Endothelial cell of umbilical vein (primary cell): Measurements from ENCODE around the gene NEDD1. TPM values are rescaled to one million over a fixed set of nuclear protein-coding genes. Genes with fewer than 3 reads are reported as not detected.
A peak's percentile ranks its signal among the peaks of the same experiment; 100 is the strongest.

ENCODE experiments used
- BruUV-seq: library from RNA; stranded (reverse); fragments of 400-500 nt; replicated peaks from 2 replicates; lab custom pipeline; 2021; lab: Mats Ljungman, UMichigan
- CTCF ChIA-PET: fragments of 300-600, 350-600 bp; sonication (Branson Sonifier 250); formaldehyde crosslinking; loops from one replicate; lab custom pipeline; 2021; ENCODE audit warnings: antibody characterized with exemption, inconsistent platforms; lab: Charles Lee
- POLR2A ChIA-PET: fragments of 300-600, 350-600 bp; sonication (Branson Sonifier 250); formaldehyde crosslinking; loops from one replicate; lab custom pipeline; 2021; ENCODE audit warnings: antibody characterized with exemption, inconsistent platforms; lab: Charles Lee
- DNase-seq: peaks from one replicate; pipeline ENCODE4 v3.0.0-alpha.2; 2011; ENCODE audit warnings: low read depth, low spot score
- FAIRE-seq: peaks from 2 replicates; lab custom pipeline; 2011; peaks lifted over from hg19 to GRCh38; lab: Jason Lieb, UNC
- H2AFZ ChIP-seq: 2 replicates; pipeline ENCODE4 v1.6.0; 2012; ENCODE audit warnings: low read depth, low read length, control low read depth, inconsistent platforms
- H3K27ac ChIP-seq: 2 replicates; pipeline ENCODE4 v1.5.1; 2011; ENCODE audit warnings: low read depth, mild to moderate bottlenecking, control low read depth, low read length, moderate library complexity; ENCODE audit not compliant: insufficient read depth
- H3K27me3 ChIP-seq, 2 experiments: 2 replicates each; pipeline versions ENCODE4 v1.6.0 to v1.6.1; 2011; ENCODE audit warnings: low read length in 2 of 2, mixed read lengths in 1 of 2; ENCODE audit not compliant: control insufficient read depth in 2 of 2, insufficient read depth in 2 of 2
- H3K36me3 ChIP-seq, 2 experiments: 2 replicates in 1 of 2; 3 replicates in 1 of 2; pipeline ENCODE4 v1.5.1; 2011; ENCODE audit warnings: low read length in 2 of 2, mild to moderate bottlenecking in 1 of 2, moderate library complexity in 1 of 2; ENCODE audit not compliant: control insufficient read depth in 2 of 2, insufficient read depth in 2 of 2; ENCODE audit errors: extremely low read depth in 1 of 2
- H3K4me1 ChIP-seq: 3 replicates; pipeline ENCODE4 v1.5.1; 2011; ENCODE audit warnings: mild to moderate bottlenecking, low read length; ENCODE audit not compliant: control insufficient read depth, insufficient read depth; ENCODE audit errors: extremely low read depth
- H3K4me2 ChIP-seq: 2 replicates; pipeline ENCODE4 v1.6.1; 2011; ENCODE audit warnings: low read length, control low read depth, mixed read lengths; ENCODE audit not compliant: insufficient read depth
- H3K4me3 ChIP-seq, 3 experiments: fragments of 200-600 bp in 1 of 3; sonication (generic), shearing (Covaris generic) in 1 of 3; replicated peaks in 1 of 3; 2 replicates each; pipeline ENCODE4 v1.5.1; 2011 to 2016; ENCODE audit warnings: control low read depth in 3 of 3, low read length in 3 of 3, mild to moderate bottlenecking in 2 of 3, inconsistent platforms in 1 of 3, low read depth in 1 of 3, moderate library complexity in 1 of 3; ENCODE audit not compliant: insufficient read depth in 1 of 3
- H3K79me2 ChIP-seq: 2 replicates; pipeline ENCODE4 v1.6.0; 2012; ENCODE audit warnings: low read length, inconsistent platforms; ENCODE audit not compliant: control insufficient read depth, insufficient read depth
- H3K9ac ChIP-seq: replicated peaks from 2 replicates; pipeline ENCODE3; 2011; ENCODE audit warnings: low read length, control low read depth; ENCODE audit not compliant: insufficient read depth; ENCODE audit errors: extremely low read depth
- H3K9me1 ChIP-seq: replicated peaks from 3 replicates; pipeline ENCODE4 v1.6.0; 2011; ENCODE audit warnings: mild to moderate bottlenecking, low read length; ENCODE audit not compliant: control insufficient read depth, insufficient read depth; ENCODE audit errors: extremely low read depth
- H3K9me3 ChIP-seq: replicated peaks from 2 replicates; pipeline ENCODE4 v1.5.1; 2012; ENCODE audit warnings: low read length, inconsistent platforms; ENCODE audit not compliant: control insufficient read depth, insufficient read depth
- H4K20me1 ChIP-seq: replicated peaks from 2 replicates; pipeline ENCODE3; 2011; ENCODE audit warnings: mild to moderate bottlenecking, low read length; ENCODE audit not compliant: control insufficient read depth, insufficient read depth; ENCODE audit errors: extremely low read depth
- CTCF ChIP-seq, 2 donors: IDR thresholded peaks; 1 replicate in 1 of 2; 2 replicates in 1 of 2; pipeline ENCODE4 v1.5.1; 2011; ENCODE audit warnings: low read length in 2 of 2, mild to moderate bottlenecking in 2 of 2, moderate library complexity in 2 of 2, control low read depth in 1 of 2, inconsistent platforms in 1 of 2, low read depth in 1 of 2; ENCODE audit not compliant: insufficient read depth in 1 of 2; ENCODE audit errors: extremely low read depth in 1 of 2
- EZH2 ChIP-seq: IDR thresholded peaks from 2 replicates; pipeline ENCODE4 v1.6.1; 2012; ENCODE audit warnings: borderline replicate concordance, low read depth, mild to moderate bottlenecking, moderate library complexity, low read length, inconsistent platforms; ENCODE audit not compliant: severe bottlenecking
- FOS ChIP-seq: IDR thresholded peaks from 2 replicates; pipeline ENCODE4 v1.6.1; 2011; ENCODE audit warnings: mild to moderate bottlenecking, low read length, moderate library complexity, borderline replicate concordance; ENCODE audit not compliant: insufficient read depth
- GATA2 ChIP-seq: IDR thresholded peaks from 2 replicates; pipeline ENCODE4 v1.7.0; 2011; ENCODE audit warnings: low read depth, mild to moderate bottlenecking, moderate library complexity, mixed read lengths, low read length; ENCODE audit not compliant: insufficient read length, insufficient read depth
- JUN ChIP-seq: IDR thresholded peaks from 2 replicates; pipeline ENCODE4 v1.6.1; 2011; ENCODE audit warnings: borderline replicate concordance, low read depth; ENCODE audit not compliant: insufficient read length, insufficient read depth
- MYC ChIP-seq: IDR thresholded peaks from one replicate; pipeline ENCODE4 v1.6.1; 2011; ENCODE audit warnings: mild to moderate bottlenecking, low read depth, low read length
- POLR2A ChIP-seq: IDR thresholded peaks from 2 replicates; pipeline ENCODE4 v1.6.1; 2012; ENCODE audit warnings: low read depth, mild to moderate bottlenecking, control low read depth, low read length
- POLR2AphosphoS5 ChIP-seq: IDR thresholded peaks from 2 replicates; pipeline ENCODE4 v1.6.1; 2012; ENCODE audit warnings: low read depth, mild to moderate bottlenecking, control low read depth, low read length, moderate library complexity; ENCODE audit not compliant: insufficient read depth
- dilution Hi-C: fragments of 300-500 bp; cut with MboI; formaldehyde crosslinking; loops from one replicate; pipeline ENCODE4 v1.15.0; 2019; ENCODE audit warnings: low sequenced_read_pairs; ENCODE audit not compliant: extremely low pct_ligation_motif_present
- intact Hi-C: fragments of 100-400 bp; cut with micrococcal nuclease; formaldehyde crosslinking; loops from one replicate; pipeline ENCODE4 v1.10.0; 2022
- polyA plus RNA-seq, 4 experiments: library from polyadenylated mRNA; depleted of rRNA in 3 of 4; stranded (reverse) in 3 of 4; unstranded in 1 of 4; fragments of >200 nt; gene quantifications; 2 replicates each; pipeline versions ENCODE4 v1.2.1 to v1.2.3, GENCODE V29; 2011 to 2012; ENCODE audit warnings: missing spikeins in 1 of 4
- total RNA-seq: library from RNA; stranded (reverse); gene quantifications from 2 replicates; pipeline ENCODE4 v1.2.3, GENCODE V29; 2021
- TF ChIP-seq, protein P1 (sequence below): IDR thresholded peaks from 2 replicates; pipeline ENCODE4 v1.6.1; 2011; ENCODE audit not compliant: insufficient read depth, insufficient read length

The NEDD1 gene
- total and polyA plus RNA-seq, 2 donors (not counting 3 experiments of a cell fraction or from before 2014, with no cell fraction given): 9.8 to 25.4 TPM

DNA sequence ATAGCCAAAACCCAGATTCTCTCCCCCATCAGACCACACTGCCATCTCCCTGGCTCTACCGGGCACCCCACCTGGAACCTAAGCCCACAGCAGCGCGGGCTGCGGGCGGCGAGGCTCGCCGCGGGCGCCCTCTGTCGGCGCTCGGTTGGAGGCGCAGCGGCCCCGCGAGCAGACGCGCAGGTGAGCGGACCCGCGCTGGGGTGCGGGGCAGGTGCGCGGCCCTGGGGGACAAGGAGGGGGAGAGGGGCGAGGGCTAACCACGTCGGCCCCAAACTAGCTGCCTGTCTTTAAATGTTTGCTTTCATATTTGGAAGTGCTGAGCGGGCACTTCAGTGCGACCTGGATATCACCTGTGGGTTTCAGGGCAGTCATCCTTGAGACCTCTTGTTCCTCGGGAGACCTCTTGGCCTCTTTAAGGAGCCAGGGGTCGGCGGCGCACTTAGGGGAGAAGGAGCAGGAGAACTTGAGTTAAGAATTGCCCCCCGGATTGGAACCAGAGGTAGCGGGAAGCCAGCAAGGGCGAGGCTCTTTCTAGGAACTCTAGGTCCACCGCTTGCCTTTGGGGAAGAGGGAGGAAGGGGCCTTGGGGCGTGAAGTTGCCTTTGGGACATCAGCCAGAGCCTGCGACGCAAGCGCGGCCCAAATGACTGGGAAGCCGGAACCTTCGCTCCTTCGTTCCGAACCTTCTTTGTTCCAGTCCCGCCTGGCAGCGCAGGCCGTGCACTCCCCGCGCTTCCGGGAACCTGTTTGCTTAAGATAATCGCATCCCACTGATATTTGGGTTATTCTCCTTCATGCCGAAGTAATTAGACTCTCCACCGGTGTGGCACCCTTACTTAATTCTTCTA lies 78.7 kb downstream of the NEDD1 start:
- intact Hi-C loops: loop anchor here (1.0 to 2.0 kb wide), 4 partner anchors 163 to 1169 kb away; no protein-coding TSS in a partner anchor
- peak; percentile 28 for FAIRE-seq

More for the DNA sequence above, 78.7 kb downstream of the NEDD1 start:
- Histone ChIP-seq H3K4me1 (peaks cover 7% of the 10 kb centered on the region), H3K36me3 (no peaks in the 10 kb centered on the region), H3K79me2 (no peaks in the 10 kb centered on the region), H3K27ac (no peak overlapping the region), H3K4me3 (peak overlapping the region; percentile 5 to 41 (median 39)), H3K9me1 (no peaks in the 10 kb centered on the region), H4K20me1 (no peaks in the 10 kb centered on the region), H3K27me3 (peaks cover 14 to 33% of the 10 kb centered on the region in 2 experiments), H2AFZ (peak overlapping the region; percentile 77), H3K9me3 (no peaks in the 10 kb centered on the region), H3K9ac (no peak overlapping the region), H3K4me2 (peak overlapping the region; percentile 55)
- ChIA-PET CTCF (interaction anchor here (0.7 to 5.2 kb wide), 17 partner anchors 10 to 1412 kb away, joined by 3 to 49 read pairs (median 10); no protein-coding TSS in a partner anchor), POLR2A (no interaction called here)
- dilution Hi-C loops: no loop called here
- no TSS peak for BruUV-seq
- DNase-seq: peak; percentile 23
- TF ChIP-seq, protein P1, sequence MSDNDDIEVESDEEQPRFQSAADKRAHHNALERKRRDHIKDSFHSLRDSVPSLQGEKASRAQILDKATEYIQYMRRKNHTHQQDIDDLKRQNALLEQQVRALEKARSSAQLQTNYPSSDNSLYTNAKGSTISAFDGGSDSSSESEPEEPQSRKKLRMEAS: no peak
- TF ChIP-seq JUN: no peak
- TF ChIP-seq MYC: no peak
- peak; percentile 80 to 90 for TF ChIP-seq CTCF (IDR thresholded peaks at IDR 0.05; ENCODE audit: extremely low read depth in 1 of 2, insufficient read depth in 1 of 2, low read depth in 1 of 2, low read length in 2 of 2)
- no peak for TF ChIP-seq GATA2
- no peak for TF ChIP-seq FOS
- no peak for TF ChIP-seq POLR2AphosphoS5
- peak; percentile 54 for TF ChIP-seq EZH2
- no peak for TF ChIP-seq POLR2A
